Measurements from ENCODE around the gene ELANE.
A peak's percentile ranks its signal among the peaks of the same experiment; 100 is the strongest.

Gene ELANE

DNA sequence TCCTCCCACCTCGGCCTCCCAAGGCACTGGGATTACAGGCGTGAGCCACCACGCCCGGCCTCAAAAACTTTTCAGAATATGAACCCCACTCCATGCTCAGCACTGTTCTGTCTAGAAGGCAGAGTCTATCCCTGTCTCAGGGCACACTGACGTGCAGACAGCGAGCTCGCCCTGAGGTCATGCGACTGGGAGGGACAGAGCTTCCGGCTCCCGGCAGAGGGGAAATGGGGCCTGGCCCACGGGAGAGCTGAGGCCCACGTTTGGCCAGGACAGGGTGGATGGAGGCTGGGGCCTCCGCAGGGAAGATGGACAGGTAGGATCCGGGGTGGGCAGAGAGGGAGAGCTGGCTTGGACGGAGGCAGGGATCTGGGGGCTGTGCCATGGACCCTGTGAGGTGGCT, 27.2 kb upstream of the ELANE start:
- TF ChIP-seq SPI1 (IDR thresholded peaks at IDR 0.05; ENCODE audit: low read depth, low read length) (no peak), TAF1 (IDR thresholded peaks at IDR 0.05; ENCODE audit: low read depth, low read length) (no peak), POLR2A (IDR thresholded peaks at IDR 0.05; ENCODE audit: low read depth, low read length) (no peak), POU2F2 (IDR thresholded peaks at IDR 0.05; ENCODE audit: low read depth, low read length) (no peak), POLR2AphosphoS5 (IDR thresholded peaks at IDR 0.05; ENCODE audit: low read depth, low read length) (no peak), PAX5 (IDR thresholded peaks at IDR 0.05; ENCODE audit: insufficient read depth, low read length, severe bottlenecking) (no peak)
- FAIRE-seq (no peak), DNase-seq (ENCODE audit: insufficient read length, low spot score) (no peak)

GRCh38 chr19:825897-826644, 26.0 kb upstream of the ELANE start:
- no peak for TF ChIP-seq POLR2AphosphoS5 (IDR thresholded peaks at IDR 0.05; ENCODE audit: low read depth, low read length)
- no peak for TF ChIP-seq PAX5 (IDR thresholded peaks at IDR 0.05; ENCODE audit: insufficient read depth, low read length, severe bottlenecking)
- FAIRE-seq (no peak), DNase-seq (ENCODE audit: insufficient read length, low spot score) (no peak)

DNA sequence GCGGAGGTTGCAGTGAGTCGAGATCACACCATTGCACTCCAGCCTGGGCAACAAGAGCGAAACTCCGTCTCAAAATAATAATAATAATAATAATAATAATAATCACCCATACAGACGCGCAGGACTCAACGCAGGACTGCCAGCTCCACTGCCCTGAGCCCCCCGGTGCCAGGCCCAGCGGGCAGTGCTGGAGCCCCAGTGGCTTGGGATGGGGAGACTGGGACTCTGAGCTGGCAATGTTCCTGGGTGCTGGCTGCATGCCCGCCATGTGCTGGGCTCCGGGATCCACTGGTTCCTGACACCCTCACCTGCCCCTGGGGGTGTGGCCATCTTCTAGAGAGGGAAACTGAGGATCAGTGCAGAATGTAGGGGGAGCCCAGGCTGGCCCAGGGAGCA, 24.8 kb upstream of the ELANE start:
- no peak for TF ChIP-seq PAX5 (IDR thresholded peaks at IDR 0.05; ENCODE audit: insufficient read depth, low read length, severe bottlenecking)
- no peak for TF ChIP-seq POLR2A (IDR thresholded peaks at IDR 0.05; ENCODE audit: low read depth, low read length)
- TF ChIP-seq SPI1 (IDR thresholded peaks at IDR 0.05; ENCODE audit: low read depth, low read length): no peak
- TF ChIP-seq POLR2AphosphoS5 (IDR thresholded peaks at IDR 0.05; ENCODE audit: low read depth, low read length): no peak
- no peak for TF ChIP-seq TAF1 (IDR thresholded peaks at IDR 0.05; ENCODE audit: low read depth, low read length)
- TF ChIP-seq POU2F2 (IDR thresholded peaks at IDR 0.05; ENCODE audit: low read depth, low read length): no peak
- FAIRE-seq (no peak), DNase-seq (ENCODE audit: insufficient read length, low spot score) (no peak)

DNA sequence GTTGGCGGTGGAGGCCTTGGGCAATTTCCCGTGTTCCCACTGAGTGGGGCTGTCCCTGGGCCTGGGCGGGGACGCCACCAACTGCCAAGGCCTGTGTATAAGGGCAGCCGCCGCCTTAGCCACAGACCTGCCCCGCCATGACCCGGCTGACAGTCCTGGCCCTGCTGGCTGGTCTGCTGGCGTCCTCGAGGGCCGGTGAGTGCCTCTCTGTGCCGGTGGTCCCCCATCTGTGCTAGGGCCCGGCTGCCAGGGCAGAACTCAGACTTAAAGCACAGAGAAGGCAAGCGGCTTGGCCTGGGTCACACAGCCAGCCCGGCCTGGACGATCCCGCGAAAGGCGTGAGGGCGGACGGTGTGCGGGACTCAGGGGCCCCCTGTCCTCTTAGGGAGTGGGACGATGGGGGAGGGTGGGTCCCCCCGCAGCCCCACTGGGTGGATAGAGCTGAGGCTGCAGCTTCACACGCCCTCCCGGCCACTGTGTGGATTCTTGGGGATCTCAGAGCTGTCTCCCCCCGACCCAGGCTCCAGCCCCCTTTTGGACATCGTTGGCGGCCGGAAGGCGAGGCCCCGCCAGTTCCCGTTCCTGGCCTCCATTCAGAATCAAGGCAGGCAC, 24.3 kb upstream of the ELANE start, which contains the start of gene AZU1:
AZU1 (plus strand) TSS at position 128 of the 612 bp plus-strand sequence; CDS start at position 138, 10 bp downstream.
- DNase-seq (ENCODE audit: insufficient read length, low spot score) (no peak), FAIRE-seq (no peak)
- TF ChIP-seq POU2F2 (IDR thresholded peaks at IDR 0.05; ENCODE audit: low read depth, low read length) (no peak), POLR2AphosphoS5 (IDR thresholded peaks at IDR 0.05; ENCODE audit: low read depth, low read length) (no peak), PAX5 (IDR thresholded peaks at IDR 0.05; ENCODE audit: insufficient read depth, low read length, severe bottlenecking) (no peak), SPI1 (IDR thresholded peaks at IDR 0.05; ENCODE audit: low read depth, low read length) (no peak), TAF1 (IDR thresholded peaks at IDR 0.05; ENCODE audit: low read depth, low read length) (no peak), POLR2A (IDR thresholded peaks at IDR 0.05; ENCODE audit: low read depth, low read length) (no peak)

DNA sequence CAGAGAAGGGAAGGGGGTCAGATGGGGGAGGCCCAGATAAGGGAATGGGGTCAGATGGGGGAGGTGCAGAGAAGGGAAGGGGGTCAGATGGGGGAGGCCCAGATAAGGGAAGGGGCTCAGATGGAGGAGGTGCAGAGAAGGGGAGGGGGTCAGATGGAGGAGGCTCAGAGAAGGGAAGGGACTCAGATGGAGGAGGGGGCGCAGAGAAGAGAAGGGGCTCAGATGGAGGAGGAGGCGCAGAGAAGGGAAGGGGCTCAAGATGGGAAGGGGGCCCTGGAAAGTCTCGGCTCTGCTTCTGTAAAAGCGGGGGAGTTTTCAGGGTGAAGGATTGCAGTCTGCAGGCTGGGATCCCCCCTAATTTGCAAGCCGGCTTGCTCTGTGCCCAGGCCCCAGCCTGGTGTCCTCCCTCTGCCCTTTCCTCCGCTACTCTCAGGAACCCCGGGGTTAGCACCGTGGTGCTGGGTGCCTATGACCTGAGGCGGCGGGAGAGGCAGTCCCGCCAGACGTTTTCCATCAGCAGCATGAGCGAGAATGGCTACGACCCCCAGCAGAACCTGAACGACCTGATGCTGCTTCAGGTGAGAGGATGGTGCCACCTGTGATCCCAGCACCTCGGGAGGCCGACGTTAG, 22.9 kb upstream of the ELANE start:
- TF ChIP-seq POLR2AphosphoS5 (IDR thresholded peaks at IDR 0.05; ENCODE audit: low read depth, low read length) (no peak), POU2F2 (IDR thresholded peaks at IDR 0.05; ENCODE audit: low read depth, low read length) (peak; percentile 61; the same call in 1 of the 2 replicates)
- FAIRE-seq (no peak), DNase-seq (ENCODE audit: insufficient read length, low spot score) (no peak)

DNA sequence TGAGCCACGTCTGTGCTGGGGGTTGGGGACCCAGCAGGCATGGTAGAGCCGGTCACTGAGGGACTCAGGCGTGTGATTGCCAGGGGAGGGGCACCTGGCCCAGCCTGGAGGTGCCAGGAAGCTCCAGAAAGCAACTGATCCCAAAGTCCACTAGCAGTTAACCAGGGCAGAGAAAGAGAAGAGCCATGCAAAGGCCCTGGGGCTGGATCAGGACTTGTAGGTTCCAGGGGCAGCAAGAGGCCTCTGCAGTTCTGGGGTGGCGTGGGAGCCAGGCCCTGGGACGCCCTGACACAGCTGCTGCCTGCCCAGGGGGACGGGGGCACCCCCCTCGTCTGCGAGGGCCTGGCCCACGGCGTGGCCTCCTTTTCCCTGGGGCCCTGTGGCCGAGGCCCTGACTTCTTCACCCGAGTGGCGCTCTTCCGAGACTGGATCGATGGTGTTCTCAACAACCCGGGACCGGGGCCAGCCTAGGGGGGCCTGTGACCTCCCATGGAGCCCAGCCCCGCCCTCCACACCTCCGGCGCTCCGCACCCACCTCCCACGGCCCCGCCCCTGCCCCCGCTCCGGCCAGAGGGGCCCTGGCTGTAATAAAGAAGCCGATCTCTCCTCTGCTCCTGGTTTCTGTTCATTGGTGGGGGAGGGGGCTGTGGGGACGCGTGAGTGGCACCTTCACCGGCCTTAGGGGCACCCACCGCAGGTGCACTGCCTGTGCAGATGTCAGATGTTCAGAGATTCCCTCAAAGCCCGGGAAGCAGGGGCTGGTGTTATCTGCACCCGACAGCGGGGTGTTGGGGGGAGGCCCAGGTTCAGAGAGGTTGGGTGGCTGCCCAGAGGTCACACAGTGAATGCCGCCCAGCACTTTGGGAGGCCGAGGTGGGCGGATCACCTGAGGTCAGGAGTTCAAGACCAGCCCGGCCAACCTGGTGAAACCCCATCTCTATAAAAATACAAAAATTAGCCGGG, 20.4 kb upstream of the ELANE start:
- no peak for FAIRE-seq
- TF ChIP-seq SPI1 (IDR thresholded peaks at IDR 0.05; ENCODE audit: low read depth, low read length): no peak
- TF ChIP-seq POLR2A (IDR thresholded peaks at IDR 0.05; ENCODE audit: low read depth, low read length): no peak
- TF ChIP-seq TAF1 (IDR thresholded peaks at IDR 0.05; ENCODE audit: low read depth, low read length): no peak
- no peak for TF ChIP-seq POLR2AphosphoS5 (IDR thresholded peaks at IDR 0.05; ENCODE audit: low read depth, low read length)
- no peak for TF ChIP-seq POU2F2 (IDR thresholded peaks at IDR 0.05; ENCODE audit: low read depth, low read length)
- no peak for TF ChIP-seq PAX5 (IDR thresholded peaks at IDR 0.05; ENCODE audit: insufficient read depth, low read length, severe bottlenecking)
- DNase-seq (ENCODE audit: insufficient read length, low spot score): no peak

- DNase-seq (ENCODE audit: insufficient read length, low spot score) (no peak), FAIRE-seq (no peak)
- no peak for TF ChIP-seq POU2F2 (IDR thresholded peaks at IDR 0.05; ENCODE audit: low read depth, low read length)
- TF ChIP-seq TAF1 (IDR thresholded peaks at IDR 0.05; ENCODE audit: low read depth, low read length): no peak
- TF ChIP-seq SPI1 (IDR thresholded peaks at IDR 0.05; ENCODE audit: low read depth, low read length): no peak
- TF ChIP-seq PAX5 (IDR thresholded peaks at IDR 0.05; ENCODE audit: insufficient read depth, low read length, severe bottlenecking): no peak
- no peak for TF ChIP-seq POLR2AphosphoS5 (IDR thresholded peaks at IDR 0.05; ENCODE audit: low read depth, low read length)
- no peak for TF ChIP-seq POLR2A (IDR thresholded peaks at IDR 0.05; ENCODE audit: low read depth, low read length)
Observed at GRCh38 chr19:834216-834615, 17.9 kb upstream of the ELANE start.

GRCh38 chr19:835210-835810, 16.8 kb upstream of the ELANE start:
- no peak for FAIRE-seq
- DNase-seq (ENCODE audit: insufficient read length, low spot score): no peak
- TF ChIP-seq TAF1 (IDR thresholded peaks at IDR 0.05; ENCODE audit: low read depth, low read length) (no peak), PAX5 (IDR thresholded peaks at IDR 0.05; ENCODE audit: insufficient read depth, low read length, severe bottlenecking) (no peak), POLR2A (IDR thresholded peaks at IDR 0.05; ENCODE audit: low read depth, low read length) (no peak), POU2F2 (IDR thresholded peaks at IDR 0.05; ENCODE audit: low read depth, low read length) (no peak), POLR2AphosphoS5 (IDR thresholded peaks at IDR 0.05; ENCODE audit: low read depth, low read length) (no peak), SPI1 (IDR thresholded peaks at IDR 0.05; ENCODE audit: low read depth, low read length) (no peak)

Data from GM12891 (cell line).